CD4-positive, alpha-beta T cell (primary cell): Measurements from ENCODE around the gene CDC5L. TPM values are rescaled to one million over a fixed set of nuclear protein-coding genes. Genes with fewer than 3 reads are reported as not detected.

Source experiments
- ATAC-seq: fragments of 200-7000 bp; cut with Tn5 transposase; one replicate; pipeline ENCODE4 v1.10.0; 2022; ENCODE audit warnings: mild to moderate bottlenecking; ENCODE audit not compliant: poor library complexity
- CTCF ChIA-PET: fragments of 350-600 bp; sonication (Branson Sonifier 250); formaldehyde crosslinking; loops from one replicate; lab custom pipeline; 2021; ENCODE audit warnings: antibody characterized with exemption, inconsistent platforms; lab: Charles Lee
- POLR2A ChIA-PET: fragments of 350-600 bp; sonication (Branson Sonifier 250); formaldehyde crosslinking; loops from one replicate; lab custom pipeline; 2021; ENCODE audit warnings: antibody characterized with exemption, inconsistent platforms; lab: Charles Lee
- DNase-seq, 14 experiments: peaks; one replicate each; pipeline ENCODE4 v3.0.0-alpha.2; 2013 to 2020; ENCODE audit warnings: mixed read lengths in 2 of 14
- H3K27ac ChIP-seq, 2 donors: one replicate each; pipeline versions ENCODE4 v1.5.1 to v1.7.0; 2013; ENCODE audit warnings: low read length in 2 of 2, low read depth in 1 of 2, mild to moderate bottlenecking in 1 of 2
- H3K27me3 ChIP-seq, 2 experiments: 1 replicate in 1 of 2; 2 replicates in 1 of 2; pipeline versions ENCODE4 v1.6.1 to v1.7.0; 2013; ENCODE audit warnings: low read length in 2 of 2, control low read depth in 1 of 2, mild to moderate bottlenecking in 1 of 2, moderate library complexity in 1 of 2; ENCODE audit not compliant: insufficient read depth in 2 of 2, control insufficient read depth in 1 of 2
- H3K36me3 ChIP-seq: one replicate; pipeline ENCODE4 v1.6.1; 2013; ENCODE audit warnings: low read length, control low read depth; ENCODE audit not compliant: insufficient read depth
- H3K4me1 ChIP-seq: one replicate; pipeline ENCODE4 v1.6.1; 2013; ENCODE audit warnings: low read length, control low read depth; ENCODE audit not compliant: insufficient read depth
- H3K4me3 ChIP-seq: one replicate; pipeline ENCODE4 v1.5.1; 2013; ENCODE audit warnings: mild to moderate bottlenecking, low read length, moderate library complexity
- H3K9me3 ChIP-seq, 2 experiments: 1 replicate in 1 of 2; 2 replicates in 1 of 2; pipeline versions ENCODE4 v1.6.1 to v1.7.0; 2013; ENCODE audit warnings: low read length in 2 of 2, mild to moderate bottlenecking in 2 of 2, control low read depth in 1 of 2, moderate library complexity in 1 of 2; ENCODE audit not compliant: control insufficient read depth in 1 of 2, insufficient read depth in 1 of 2
- H3K27ac Mint-ChIP-seq: one replicate; pipeline ENCODE4 v1.8.0; 2020; ENCODE audit warnings: mixed read lengths
- H3K27me3 Mint-ChIP-seq: one replicate; pipeline ENCODE4 v1.8.0; 2021; ENCODE audit warnings: mixed read lengths
- H3K36me3 Mint-ChIP-seq: one replicate; pipeline ENCODE4 v1.8.0; 2021; ENCODE audit warnings: low read depth, mixed read lengths
- H3K4me1 Mint-ChIP-seq: one replicate; pipeline ENCODE4 v1.8.0; 2021; ENCODE audit warnings: low read depth, mixed read lengths
- H3K4me3 Mint-ChIP-seq: one replicate; pipeline ENCODE4 v1.8.0; 2020; ENCODE audit warnings: mild to moderate bottlenecking, mixed read lengths
- H3K9me3 Mint-ChIP-seq: one replicate; pipeline ENCODE4 v1.8.0; 2020; ENCODE audit warnings: mixed read lengths
- intact Hi-C, 2 experiments: fragments of 100-400 bp; cut with DNase I in 1 of 2; cut with micrococcal nuclease in 1 of 2; formaldehyde crosslinking; loops; one replicate each; pipeline versions ENCODE4 v1.15.1 to v1.9.0; 2023 to 2025; cut with DNase I, micrococcal nuclease
- polyA plus RNA-seq, 2 donors: library from polyadenylated mRNA; unstranded; fragments of 120-200 nt; gene quantifications; one replicate each; pipeline ENCODE4 v1.2.1, GENCODE V29; 2013
- total RNA-seq, 174 experiments: library from RNA in 2 of 174; stranded (reverse) in 2 of 174; gene quantifications; one replicate each; pipeline ENCODE4 v1.2.3 and lab custom pipeline; 2021 to 2026
- TF ChIP-seq, protein P1 (sequence below): fragments of 200-600 bp; IDR thresholded peaks from one replicate; pipeline ENCODE4 v1.8.0; 2022; ENCODE audit warnings: antibody characterized with exemption, mild to moderate bottlenecking

CDC5L gene
- total RNA-seq = 10 to 100 TPM; 18.9 to 19.9 TPM
- 15.3 TPM for polyA plus RNA-seq (2013, experiment 1 of 2)
- polyA plus RNA-seq (2013, experiment 2 of 2) = 16.8 TPM
- total RNA-seq (lab: John Stamatoyannopoulos, UW) = 73.8 to 157 (median 109) reads per million in 172 experiments

- Histone ChIP-seq H3K9me3 (no peaks in the 10 kb centered on the region), H3K4me1 (peaks cover 19% of the 10 kb centered on the region), H3K36me3 (peaks cover 17% of the 10 kb centered on the region), H3K27me3 (no peaks in the 10 kb centered on the region), H3K27ac (peak within 1 kb of the TSS; percentile 89 to 93), H3K4me3 (peak within 1 kb of the TSS; percentile 84)
- peak within 1 kb of the TSS; percentile 93 for H3K27ac Mint-ChIP-seq
- POLR2A ChIA-PET = interaction anchor here (0.6 to 2.2 kb wide), 10 partner anchors 9 to 1403 kb away, joined by 3 to 12 read pairs (median 3); partner anchors contain the start of genes AARS2, HSP90AB1 and PPP2R5D
- TF ChIP-seq, protein P1, sequence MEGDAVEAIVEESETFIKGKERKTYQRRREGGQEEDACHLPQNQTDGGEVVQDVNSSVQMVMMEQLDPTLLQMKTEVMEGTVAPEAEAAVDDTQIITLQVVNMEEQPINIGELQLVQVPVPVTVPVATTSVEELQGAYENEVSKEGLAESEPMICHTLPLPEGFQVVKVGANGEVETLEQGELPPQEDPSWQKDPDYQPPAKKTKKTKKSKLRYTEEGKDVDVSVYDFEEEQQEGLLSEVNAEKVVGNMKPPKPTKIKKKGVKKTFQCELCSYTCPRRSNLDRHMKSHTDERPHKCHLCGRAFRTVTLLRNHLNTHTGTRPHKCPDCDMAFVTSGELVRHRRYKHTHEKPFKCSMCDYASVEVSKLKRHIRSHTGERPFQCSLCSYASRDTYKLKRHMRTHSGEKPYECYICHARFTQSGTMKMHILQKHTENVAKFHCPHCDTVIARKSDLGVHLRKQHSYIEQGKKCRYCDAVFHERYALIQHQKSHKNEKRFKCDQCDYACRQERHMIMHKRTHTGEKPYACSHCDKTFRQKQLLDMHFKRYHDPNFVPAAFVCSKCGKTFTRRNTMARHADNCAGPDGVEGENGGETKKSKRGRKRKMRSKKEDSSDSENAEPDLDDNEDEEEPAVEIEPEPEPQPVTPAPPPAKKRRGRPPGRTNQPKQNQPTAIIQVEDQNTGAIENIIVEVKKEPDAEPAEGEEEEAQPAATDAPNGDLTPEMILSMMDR = no peak
- intact Hi-C loops = loop anchor here in 1 of 2 experiments (1.0 to 5.0 kb wide), 3 partner anchors 74 to 261 kb away; partner anchors contain the start of genes AARS2, MRPL14, NFKBIE and TMEM63B
- ATAC-seq = peak; percentile 81
- peaks cover 40% of the 10 kb centered on the region for H3K4me1 Mint-ChIP-seq
- peaks cover 47% of the 10 kb centered on the region for H3K36me3 Mint-ChIP-seq
- CTCF ChIA-PET = interaction anchor here (1.0 to 2.1 kb wide), 2 partner anchors 50 to 75 kb away, joined by 3 to 10 read pairs; partner anchors contain the start of gene AARS2
- H3K27me3 Mint-ChIP-seq = no peaks in the 10 kb centered on the region
- H3K4me3 Mint-ChIP-seq = peak within 1 kb of the TSS; percentile 97
- H3K9me3 Mint-ChIP-seq = no peaks in the 10 kb centered on the region
- DNase-seq = peak; percentile 74 to 98 (median 86)
These were observed at the start of gene CDC5L for GRCh38 chr6:44387346-44388134. CDC5L (plus strand) TSS chr6:44387706; CDS start chr6:44387824, 118 bp downstream.

DNA sequence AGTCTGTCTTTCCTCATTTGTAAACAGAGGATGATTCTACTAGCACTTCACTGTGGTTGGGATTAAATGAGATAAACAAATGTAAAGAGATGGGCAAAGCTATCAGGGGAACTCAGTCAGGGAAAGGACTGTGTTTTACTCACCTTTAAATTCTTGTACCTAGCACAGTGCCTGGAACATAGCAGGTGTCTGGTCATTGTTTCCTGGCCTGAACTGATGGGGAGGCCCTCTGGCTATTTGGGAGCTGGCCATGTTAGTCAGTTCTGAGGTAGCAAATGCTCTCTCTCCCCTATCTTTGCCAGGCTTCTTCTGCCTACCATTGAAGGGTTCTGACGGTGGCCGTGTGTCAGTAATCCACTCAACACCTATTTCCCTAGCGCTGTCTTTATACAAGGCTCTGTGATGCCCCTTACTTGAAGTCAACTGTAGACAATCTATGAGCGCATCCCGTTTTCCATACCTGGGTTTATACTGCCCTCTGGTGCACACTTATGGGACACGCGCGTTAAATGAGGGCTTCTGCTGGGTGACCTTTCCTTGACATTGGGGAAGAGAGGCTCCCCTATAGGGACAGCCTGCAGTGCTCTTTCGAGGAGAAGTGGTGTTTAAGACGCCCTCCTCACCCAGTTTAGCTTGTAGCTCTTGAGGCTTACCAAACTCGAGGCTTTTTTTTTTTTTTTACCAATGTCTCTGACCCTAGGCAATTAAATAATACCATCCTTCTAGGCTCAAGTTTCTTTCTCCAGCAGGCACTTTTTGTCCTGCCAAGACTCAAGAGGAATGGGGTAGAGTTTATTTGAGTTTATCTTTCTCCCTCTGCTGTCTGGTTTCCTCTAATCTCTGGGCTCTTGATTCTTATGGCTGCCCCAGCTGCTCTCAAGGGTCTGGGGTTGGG lies 49.0 kb upstream of the CDC5L start:
- peaks cover 0 to 8% of the 10 kb centered on the region in 2 experiments for H3K9me3 ChIP-seq
- Mint-ChIP-seq H3K27ac (no peak overlapping the region), H3K9me3 (no peaks in the 10 kb centered on the region), H3K4me1 (no peaks in the 10 kb centered on the region), H3K36me3 (no peaks in the 10 kb centered on the region), H3K4me3 (no peak overlapping the region), H3K27me3 (peaks cover 33% of the 10 kb centered on the region)
- H3K4me1 ChIP-seq = peaks cover 8% of the 10 kb centered on the region
- intact Hi-C loops = loop anchor here (1.0 to 2.0 kb wide), 6 partner anchors 70 to 242 kb away; no protein-coding TSS in a partner anchor
- POLR2A ChIA-PET = interaction anchor here (0.9 kb wide), 1 partner anchor 30 kb away, joined by 3 read pairs; no protein-coding TSS in a partner anchor
- CTCF ChIA-PET = interaction anchor here (0.7 to 2.5 kb wide), 4 partner anchors 49 to 165 kb away, joined by 3 to 12 read pairs (median 3); partner anchors contain the start of gene CDC5L
- ATAC-seq (peak; percentile 91), DNase-seq (peak; percentile 36 to 81 (median 55))
- no peak overlapping the region for H3K4me3 ChIP-seq
- no peak overlapping the region for H3K27ac ChIP-seq
- H3K27me3 ChIP-seq = peaks cover 21 to 26% of the 10 kb centered on the region in 2 experiments
- TF ChIP-seq, protein P1 = peak; percentile 69
- H3K36me3 ChIP-seq = no peaks in the 10 kb centered on the region
